ENCODE results near the gene PSKH1. TPM values are rescaled to one million over a fixed set of nuclear protein-coding genes. Genes with fewer than 3 reads are reported as not detected.

The PSKH1 gene
- total and polyA plus RNA-seq, 2 donors from 2014 or later, result 23.6 to 33.2 TPM

DNA sequence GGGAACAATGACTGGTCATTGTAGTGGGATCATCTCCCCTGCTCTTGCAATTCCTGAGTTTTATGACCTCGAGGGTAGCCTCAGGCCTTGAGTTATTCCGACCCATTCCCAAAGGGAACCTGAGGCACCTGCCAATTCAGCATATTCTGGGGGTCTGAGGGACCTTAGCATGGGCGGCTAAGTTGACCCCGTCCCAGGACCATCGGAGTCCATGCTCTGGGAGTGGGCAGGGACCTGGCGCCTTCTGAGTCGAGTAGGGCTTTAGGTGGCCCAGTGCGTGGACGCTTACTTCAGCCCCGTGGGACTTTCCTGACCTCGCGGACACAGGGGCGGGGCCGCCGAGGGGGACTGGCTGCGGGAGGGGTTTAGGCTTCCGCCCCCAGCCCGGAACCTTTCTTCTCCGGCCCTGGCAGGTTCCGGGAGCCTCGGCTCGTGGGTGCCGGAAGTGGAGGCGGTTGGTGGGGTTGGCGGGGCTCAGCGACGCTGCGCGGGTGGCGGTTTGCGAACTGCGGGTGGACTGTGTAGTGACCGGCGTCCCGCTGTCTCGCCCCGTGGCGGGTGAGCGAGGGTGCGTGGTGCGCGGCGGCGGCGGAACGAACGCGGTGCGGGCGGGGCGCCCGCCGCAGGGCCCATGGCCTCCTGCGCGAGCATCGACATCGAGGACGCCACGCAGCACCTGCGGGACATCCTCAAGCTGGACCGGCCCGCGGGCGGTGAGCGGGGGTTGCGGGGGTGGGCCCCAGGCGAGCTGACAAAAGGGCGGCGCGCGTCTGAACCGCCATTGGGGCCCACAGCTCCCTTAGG lies 20.2 kb upstream of the PSKH1 start, which contains the start of gene EDC4:
EDC4 (plus strand) TSS at position 422 of the 804 bp plus-strand sequence; CDS start at position 632, 210 bp downstream.
- Histone ChIP-seq H3K27me3 (ENCODE audit: control insufficient read depth, insufficient read depth, low read length) (no peaks in the 10 kb centered on the region), H3K4me3 (ENCODE audit: low read length in 3 of 3) (peak within 1 kb of the TSS; percentile 60 to 91 (median 88)), H3K9me3 (ENCODE audit: control insufficient read depth in 2 of 3, insufficient read depth in 1 of 3, low read length in 3 of 3) (no peaks in the 10 kb centered on the region), H3K9ac (ENCODE audit: low read length in 3 of 3) (peak within 1 kb of the TSS; percentile 28 to 94 (median 67)), H3K4me1 (ENCODE audit: control insufficient read depth in 2 of 3, insufficient read depth in 2 of 3, low read depth in 1 of 3, low read length in 3 of 3) (peaks cover 0 to 30% (median 11%) of the 10 kb centered on the region in 3 donors), H3K27ac (ENCODE audit: low read depth in 2 of 2, low read length in 2 of 2) (peak within 1 kb of the TSS; percentile 38 to 70), H3K36me3 (ENCODE audit: control insufficient read depth in 2 of 3, insufficient read depth in 3 of 3, low read length in 3 of 3) (peaks cover 6 to 20% (median 18%) of the 10 kb centered on the region in 3 donors)
- peak; percentile 74 to 95 (median 83) for DNase-seq
- FAIRE-seq, result no peak
- TF ChIP-seq, protein P1, sequence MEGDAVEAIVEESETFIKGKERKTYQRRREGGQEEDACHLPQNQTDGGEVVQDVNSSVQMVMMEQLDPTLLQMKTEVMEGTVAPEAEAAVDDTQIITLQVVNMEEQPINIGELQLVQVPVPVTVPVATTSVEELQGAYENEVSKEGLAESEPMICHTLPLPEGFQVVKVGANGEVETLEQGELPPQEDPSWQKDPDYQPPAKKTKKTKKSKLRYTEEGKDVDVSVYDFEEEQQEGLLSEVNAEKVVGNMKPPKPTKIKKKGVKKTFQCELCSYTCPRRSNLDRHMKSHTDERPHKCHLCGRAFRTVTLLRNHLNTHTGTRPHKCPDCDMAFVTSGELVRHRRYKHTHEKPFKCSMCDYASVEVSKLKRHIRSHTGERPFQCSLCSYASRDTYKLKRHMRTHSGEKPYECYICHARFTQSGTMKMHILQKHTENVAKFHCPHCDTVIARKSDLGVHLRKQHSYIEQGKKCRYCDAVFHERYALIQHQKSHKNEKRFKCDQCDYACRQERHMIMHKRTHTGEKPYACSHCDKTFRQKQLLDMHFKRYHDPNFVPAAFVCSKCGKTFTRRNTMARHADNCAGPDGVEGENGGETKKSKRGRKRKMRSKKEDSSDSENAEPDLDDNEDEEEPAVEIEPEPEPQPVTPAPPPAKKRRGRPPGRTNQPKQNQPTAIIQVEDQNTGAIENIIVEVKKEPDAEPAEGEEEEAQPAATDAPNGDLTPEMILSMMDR (IDR thresholded peaks at IDR 0.05; ENCODE audit: borderline replicate concordance, extremely low read depth, insufficient read depth), result no peak
- intact Hi-C loops (cut with DNase I), result no loop called here

DNA sequence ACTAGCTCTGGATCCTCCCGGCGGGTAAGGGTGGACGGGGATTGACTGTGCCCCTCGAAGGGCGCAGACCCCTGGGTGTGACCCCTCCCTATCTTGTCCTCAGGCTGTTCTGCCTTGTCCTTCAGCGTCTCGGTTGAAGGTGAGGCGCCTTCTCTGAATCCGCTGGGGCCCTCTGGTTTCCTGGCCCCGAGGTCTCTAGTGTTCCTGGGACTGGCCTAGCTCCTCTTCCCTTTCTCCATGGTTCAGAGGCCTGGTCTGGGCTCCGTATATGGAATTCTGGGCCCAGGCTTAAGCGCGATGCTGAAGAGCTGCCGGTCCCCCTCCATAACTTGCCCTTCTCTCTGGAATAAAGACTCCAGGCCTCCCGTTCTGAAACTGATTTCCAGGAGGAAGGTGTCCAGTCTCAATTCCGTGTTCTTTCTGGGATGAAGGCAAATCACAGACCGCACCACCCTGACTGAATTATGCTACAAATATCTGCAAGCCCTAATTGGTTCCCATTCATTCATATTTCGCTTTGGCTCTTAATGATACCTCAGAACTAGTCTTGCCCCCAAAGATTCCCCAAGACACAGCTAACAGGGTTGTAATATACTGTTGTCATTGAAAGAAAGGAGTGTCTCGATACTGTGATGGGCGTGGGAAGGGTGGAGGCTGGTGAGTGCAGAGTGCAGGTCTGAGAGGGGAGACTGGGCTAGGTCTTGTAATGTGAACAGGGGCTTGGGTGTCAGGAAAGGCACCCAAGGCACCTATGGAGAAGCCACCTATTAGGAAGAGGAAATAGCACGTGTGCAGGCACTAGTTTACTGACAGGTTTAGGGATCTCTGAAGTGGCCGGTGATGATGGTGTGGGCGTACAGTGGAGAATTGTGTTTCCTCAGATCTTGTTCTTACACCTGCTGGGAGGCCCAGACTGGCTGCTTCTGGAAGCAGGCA lies 19.4 kb upstream of the PSKH1 start:
- peaks cover 0 to 30% (median 11%) of the 10 kb centered on the region in 3 donors for H3K4me1 ChIP-seq (ENCODE audit: control insufficient read depth in 2 of 3, insufficient read depth in 2 of 3, low read depth in 1 of 3, low read length in 3 of 3)
- peak overlapping the region in 1 of 2 donors; percentile 38 for H3K27ac ChIP-seq (ENCODE audit: low read depth in 2 of 2, low read length in 2 of 2)
- peak overlapping the region; percentile 60 to 91 (median 88) for H3K4me3 ChIP-seq (ENCODE audit: low read length in 3 of 3)
- DNase-seq, result peak in 1 of 5 donors; percentile 13
- H3K9me3 ChIP-seq (ENCODE audit: control insufficient read depth in 2 of 3, insufficient read depth in 1 of 3, low read length in 3 of 3), result no peaks in the 10 kb centered on the region
- TF ChIP-seq, protein P1 (IDR thresholded peaks at IDR 0.05; ENCODE audit: borderline replicate concordance, extremely low read depth, insufficient read depth), result no peak
- no peaks in the 10 kb centered on the region for H3K27me3 ChIP-seq (ENCODE audit: control insufficient read depth, insufficient read depth, low read length)
- H3K9ac ChIP-seq (ENCODE audit: low read length in 3 of 3), result peak overlapping the region; percentile 26 to 94 (median 61)
- intact Hi-C loops (cut with DNase I), result no loop called here
- FAIRE-seq, result no peak
- H3K36me3 ChIP-seq (ENCODE audit: control insufficient read depth in 2 of 3, insufficient read depth in 3 of 3, low read length in 3 of 3), result peaks cover 6 to 27% (median 26%) of the 10 kb centered on the region in 3 donors

DNA sequence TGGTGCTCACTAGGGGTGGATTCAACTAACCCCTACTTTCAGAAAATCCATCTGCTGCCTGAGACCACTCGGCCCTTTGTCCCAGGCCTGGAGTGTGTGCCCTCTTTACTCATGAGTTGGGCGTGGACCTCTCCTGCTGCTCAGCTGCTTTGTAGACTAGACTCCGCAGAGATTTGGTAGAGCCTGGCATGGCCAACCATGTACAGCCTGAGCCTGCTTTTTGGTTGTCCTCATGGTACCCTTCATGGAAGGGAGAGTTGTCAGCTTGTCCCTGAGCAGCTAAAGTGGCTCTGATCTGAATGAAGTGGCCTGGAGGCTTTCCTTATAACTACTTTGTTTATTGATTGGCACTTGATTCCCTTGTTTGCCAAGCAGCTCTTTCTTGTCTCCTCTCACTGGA lies 18.7 kb upstream of the PSKH1 start:
- intact Hi-C loops (cut with DNase I), result no loop called here
- H3K4me3 ChIP-seq (ENCODE audit: low read length in 3 of 3), result peak overlapping the region; percentile 60 to 91 (median 88)
- FAIRE-seq (no peak), DNase-seq (no peak)
- H3K27me3 ChIP-seq (ENCODE audit: control insufficient read depth, insufficient read depth, low read length), result no peaks in the 10 kb centered on the region
- H3K9me3 ChIP-seq (ENCODE audit: control insufficient read depth in 2 of 3, insufficient read depth in 1 of 3, low read length in 3 of 3), result no peaks in the 10 kb centered on the region
- H3K36me3 ChIP-seq (ENCODE audit: control insufficient read depth in 2 of 3, insufficient read depth in 3 of 3, low read length in 3 of 3), result peaks cover 6 to 33% (median 32%) of the 10 kb centered on the region in 3 donors
- H3K4me1 ChIP-seq (ENCODE audit: control insufficient read depth in 2 of 3, insufficient read depth in 2 of 3, low read depth in 1 of 3, low read length in 3 of 3), result peaks cover 0 to 30% (median 11%) of the 10 kb centered on the region in 3 donors
- peak overlapping the region in 1 of 3 donors; percentile 94 for H3K9ac ChIP-seq (ENCODE audit: low read length in 3 of 3)
- H3K27ac ChIP-seq (ENCODE audit: low read depth in 2 of 2, low read length in 2 of 2), result no peak overlapping the region
- TF ChIP-seq, protein P1 (IDR thresholded peaks at IDR 0.05; ENCODE audit: borderline replicate concordance, extremely low read depth, insufficient read depth), result no peak
